ENCODE results near the gene PLA2G3.

The PLA2G3 gene

DNA sequence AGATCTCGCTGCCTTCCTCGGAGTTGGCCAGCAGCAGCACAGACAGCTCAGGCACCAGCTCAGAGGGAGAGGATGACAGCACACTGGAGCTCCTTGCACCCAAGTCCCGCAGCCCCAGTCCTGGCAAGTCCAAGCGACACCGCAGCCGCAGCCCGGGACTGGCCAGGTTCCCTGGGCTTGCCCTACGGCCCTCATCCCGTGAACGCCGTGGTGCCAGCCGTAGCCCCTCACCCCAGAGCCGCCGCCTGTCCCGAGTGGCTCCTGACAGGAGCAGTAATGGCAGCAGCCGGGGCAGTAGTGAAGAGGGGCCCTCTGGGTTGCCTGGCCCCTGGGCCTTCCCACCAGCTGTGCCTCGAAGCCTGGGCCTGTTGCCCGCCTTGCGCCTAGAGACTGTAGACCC is 6.4 kb downstream of the PLA2G3 start:
- FAIRE-seq (no peak), DNase-seq (ENCODE audit: insufficient read length, low spot score) (no peak)
- TF ChIP-seq, protein P1, sequence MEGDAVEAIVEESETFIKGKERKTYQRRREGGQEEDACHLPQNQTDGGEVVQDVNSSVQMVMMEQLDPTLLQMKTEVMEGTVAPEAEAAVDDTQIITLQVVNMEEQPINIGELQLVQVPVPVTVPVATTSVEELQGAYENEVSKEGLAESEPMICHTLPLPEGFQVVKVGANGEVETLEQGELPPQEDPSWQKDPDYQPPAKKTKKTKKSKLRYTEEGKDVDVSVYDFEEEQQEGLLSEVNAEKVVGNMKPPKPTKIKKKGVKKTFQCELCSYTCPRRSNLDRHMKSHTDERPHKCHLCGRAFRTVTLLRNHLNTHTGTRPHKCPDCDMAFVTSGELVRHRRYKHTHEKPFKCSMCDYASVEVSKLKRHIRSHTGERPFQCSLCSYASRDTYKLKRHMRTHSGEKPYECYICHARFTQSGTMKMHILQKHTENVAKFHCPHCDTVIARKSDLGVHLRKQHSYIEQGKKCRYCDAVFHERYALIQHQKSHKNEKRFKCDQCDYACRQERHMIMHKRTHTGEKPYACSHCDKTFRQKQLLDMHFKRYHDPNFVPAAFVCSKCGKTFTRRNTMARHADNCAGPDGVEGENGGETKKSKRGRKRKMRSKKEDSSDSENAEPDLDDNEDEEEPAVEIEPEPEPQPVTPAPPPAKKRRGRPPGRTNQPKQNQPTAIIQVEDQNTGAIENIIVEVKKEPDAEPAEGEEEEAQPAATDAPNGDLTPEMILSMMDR (IDR thresholded peaks at IDR 0.05; ENCODE audit: insufficient read depth, missing control alignments) = no peak

DNA sequence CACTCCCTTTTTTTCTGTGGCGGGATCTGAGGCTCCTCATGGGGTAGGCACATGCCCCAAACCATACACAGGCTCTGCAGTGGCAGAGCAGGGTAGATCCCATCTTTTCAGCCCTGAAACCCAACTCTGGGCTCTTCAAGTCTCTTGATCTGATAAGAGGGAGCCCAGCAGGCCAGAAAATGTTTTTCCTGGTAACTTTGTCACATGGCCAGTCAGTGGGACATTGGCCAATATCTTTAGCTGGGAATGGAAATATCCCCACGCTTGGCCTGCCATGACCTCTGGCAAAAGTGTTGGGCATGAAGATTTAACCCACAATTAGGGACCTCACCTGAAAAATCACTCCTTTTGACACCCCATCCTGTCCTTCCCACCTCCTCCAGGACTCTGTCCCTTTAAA is 9.4 kb downstream of the PLA2G3 start:
- FAIRE-seq = no peak
- TF ChIP-seq, protein P1 (IDR thresholded peaks at IDR 0.05; ENCODE audit: insufficient read depth, missing control alignments) = no peak

DNA sequence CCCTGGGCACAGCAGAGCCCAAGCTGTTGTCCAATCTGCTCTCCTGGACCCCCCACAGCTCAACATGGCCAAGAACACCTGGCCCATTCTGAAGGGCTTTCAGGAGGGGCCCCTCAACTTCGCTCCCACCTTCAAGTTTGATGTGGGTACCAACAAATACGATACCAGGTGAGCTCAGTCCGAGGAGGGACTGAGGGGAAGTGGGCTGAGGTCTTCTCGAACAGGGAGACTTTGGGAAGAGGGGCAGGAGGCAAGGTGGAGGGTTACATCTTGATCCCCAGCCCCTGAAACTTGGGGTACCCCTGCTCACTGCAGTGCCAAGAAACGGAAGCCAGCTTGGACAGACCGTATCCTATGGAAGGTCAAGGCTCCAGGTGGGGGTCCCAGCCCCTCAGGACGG is 12.2 kb downstream of the PLA2G3 start:
- TF ChIP-seq, protein P1 (IDR thresholded peaks at IDR 0.05; ENCODE audit: insufficient read depth, missing control alignments) = no peak
- FAIRE-seq = no peak

More for the DNA sequence above, 9.4 kb downstream of the PLA2G3 start:
- DNase-seq (ENCODE audit: insufficient read length, low spot score) = no peak

DNA sequence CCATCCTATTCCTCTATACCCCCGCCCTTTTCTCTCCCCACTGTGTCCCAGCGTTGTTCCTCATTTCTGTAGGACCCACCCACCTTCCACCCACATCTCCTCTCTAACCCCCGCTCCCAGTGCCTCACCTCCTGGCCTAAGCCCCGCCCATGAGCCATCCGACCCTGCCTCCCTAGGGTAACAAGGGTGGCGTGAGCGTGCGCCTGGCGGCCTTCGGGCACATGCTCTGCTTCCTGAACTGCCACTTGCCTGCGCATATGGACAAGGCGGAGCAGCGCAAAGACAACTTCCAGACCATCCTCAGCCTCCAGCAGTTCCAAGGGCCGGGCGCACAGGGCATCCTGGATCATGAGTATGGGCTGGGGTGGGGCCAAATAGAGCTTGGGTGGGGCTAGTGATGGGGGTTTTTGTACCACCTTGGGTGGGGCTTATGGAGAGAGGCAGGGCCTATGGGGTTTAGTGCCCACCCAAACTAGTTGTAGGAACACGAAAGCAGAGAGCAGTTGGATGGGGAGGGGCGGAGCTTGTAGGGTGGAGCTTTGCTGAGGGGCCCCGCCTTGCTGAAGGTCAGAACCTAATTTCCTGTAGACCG is 13.0 kb downstream of the PLA2G3 start:
- TF ChIP-seq, protein P1 (IDR thresholded peaks at IDR 0.05; ENCODE audit: insufficient read depth, missing control alignments) = no peak
- FAIRE-seq = no peak
- DNase-seq (ENCODE audit: insufficient read length, low spot score) = no peak

More for the DNA sequence above, 12.2 kb downstream of the PLA2G3 start:
- no peak for DNase-seq (ENCODE audit: insufficient read length, low spot score)

DNA sequence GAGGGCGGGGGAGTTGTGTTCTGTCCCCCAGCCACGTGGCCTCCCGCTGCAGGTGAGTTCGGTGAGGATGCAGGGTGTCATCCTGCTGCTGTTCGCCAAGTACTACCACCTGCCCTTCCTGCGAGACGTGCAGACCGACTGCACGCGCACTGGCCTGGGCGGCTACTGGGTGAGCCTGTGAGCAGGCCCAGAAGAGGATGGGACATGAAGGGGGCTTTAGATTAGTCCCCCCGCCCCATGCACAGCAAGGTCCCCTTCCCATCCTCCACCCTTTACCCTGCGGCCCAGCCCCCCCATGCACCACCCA is 13.5 kb downstream of the PLA2G3 start:
- TF ChIP-seq, protein P1 (IDR thresholded peaks at IDR 0.05; ENCODE audit: insufficient read depth, missing control alignments) = no peak
- FAIRE-seq (no peak), DNase-seq (ENCODE audit: insufficient read length, low spot score) (no peak)

DNA sequence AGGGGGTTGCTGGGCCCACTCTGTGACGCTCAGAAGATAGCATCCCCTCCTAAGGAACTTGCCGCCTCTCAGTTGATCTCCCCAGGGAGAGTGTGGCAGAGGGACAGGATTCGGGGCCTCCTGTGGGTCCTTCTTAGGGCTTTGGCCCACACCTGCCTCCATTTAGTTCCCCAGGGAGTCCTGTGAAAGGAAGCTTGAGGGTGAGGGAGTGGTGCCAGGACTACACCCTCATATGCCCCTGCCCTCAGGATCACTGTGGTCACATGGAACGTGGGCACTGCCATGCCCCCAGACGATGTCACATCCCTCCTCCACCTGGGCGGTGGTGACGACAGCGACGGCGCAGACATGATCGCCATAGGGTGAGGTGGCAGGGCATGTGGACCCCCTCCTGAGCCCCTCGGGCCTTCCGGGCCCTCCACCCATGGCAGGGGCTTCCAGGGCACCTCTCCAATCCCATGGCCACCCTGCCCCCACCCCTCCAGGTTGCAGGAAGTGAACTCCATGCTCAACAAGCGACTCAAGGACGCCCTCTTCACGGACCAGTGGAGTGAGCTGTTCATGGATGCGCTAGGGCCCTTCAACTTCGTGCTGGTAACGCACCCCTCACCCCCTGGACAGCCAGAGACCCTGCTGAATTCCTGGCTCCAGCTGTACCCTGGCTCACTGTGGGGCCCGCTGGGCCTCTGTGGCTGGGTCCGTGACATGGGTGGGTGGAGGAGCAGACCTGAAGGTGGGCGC is 14.0 kb downstream of the PLA2G3 start:
- TF ChIP-seq, protein P1 (IDR thresholded peaks at IDR 0.05; ENCODE audit: insufficient read depth, missing control alignments) = no peak
- FAIRE-seq (no peak), DNase-seq (ENCODE audit: insufficient read length, low spot score) (no peak)

DNA sequence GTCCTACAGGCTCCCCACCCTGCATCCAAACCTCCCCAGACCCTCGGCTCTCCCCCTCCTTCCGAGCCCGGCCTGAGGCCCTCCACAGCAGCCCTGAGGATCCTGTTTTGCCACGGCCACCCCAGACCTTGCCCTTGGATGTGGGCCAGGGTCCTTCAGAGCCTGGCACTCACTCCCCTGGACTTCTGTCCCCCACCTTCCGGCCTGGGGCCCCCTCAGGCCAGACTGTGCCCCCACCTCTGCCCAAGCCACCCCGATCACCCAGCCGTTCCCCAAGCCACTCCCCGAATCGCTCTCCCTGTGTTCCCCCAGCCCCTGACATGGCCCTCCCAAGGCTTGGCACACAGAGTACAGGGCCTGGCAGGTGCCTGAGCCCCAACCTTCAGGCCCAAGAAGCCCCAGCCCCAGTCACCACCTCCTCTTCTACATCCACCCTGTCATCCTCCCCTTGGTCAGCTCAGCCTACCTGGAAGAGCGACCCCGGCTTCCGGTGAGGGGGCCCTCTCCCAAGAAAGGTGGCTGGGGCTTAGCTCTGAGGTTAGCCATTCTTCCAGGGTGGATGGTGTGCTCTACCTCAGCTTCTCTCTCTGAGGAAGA is 14.7 kb downstream of the PLA2G3 start:
- DNase-seq (ENCODE audit: insufficient read length, low spot score) (no peak), FAIRE-seq (no peak)
- TF ChIP-seq, protein P1 (IDR thresholded peaks at IDR 0.05; ENCODE audit: insufficient read depth, missing control alignments) = no peak
